22Rv1 (cell line): ENCODE measurements around the gene NPFFR2.

Source experiments
- CTCF ChIP-seq: fragments of 450-650 bp; IDR thresholded peaks from 2 replicates; pipeline ENCODE4 v1.5.1; 2017; ENCODE audit warnings: mild to moderate bottlenecking
- ZFX ChIP-seq: fragments of 450-650 bp; IDR thresholded peaks from 2 replicates; pipeline ENCODE4 v1.6.1; 2017; ENCODE audit warnings: antibody characterized with exemption, borderline replicate concordance

GRCh38 chr4:72073816-72074215, 42.0 kb downstream of the NPFFR2 start:
- TF ChIP-seq ZFX (no peak), CTCF (no peak)
